OCI-M1 (cell line): ENCODE results near the gene DLG2.
"Not testable (repeated sequence)": the region's sequence is repeated elsewhere in the genome, so short reads cannot be mapped to it uniquely, and the experiment has no call there.

Source experiments
- DNase-seq: peaks from one replicate; lab custom pipeline; 2025; lab: John Stamatoyannopoulos, UW

Gene DLG2

DNA sequence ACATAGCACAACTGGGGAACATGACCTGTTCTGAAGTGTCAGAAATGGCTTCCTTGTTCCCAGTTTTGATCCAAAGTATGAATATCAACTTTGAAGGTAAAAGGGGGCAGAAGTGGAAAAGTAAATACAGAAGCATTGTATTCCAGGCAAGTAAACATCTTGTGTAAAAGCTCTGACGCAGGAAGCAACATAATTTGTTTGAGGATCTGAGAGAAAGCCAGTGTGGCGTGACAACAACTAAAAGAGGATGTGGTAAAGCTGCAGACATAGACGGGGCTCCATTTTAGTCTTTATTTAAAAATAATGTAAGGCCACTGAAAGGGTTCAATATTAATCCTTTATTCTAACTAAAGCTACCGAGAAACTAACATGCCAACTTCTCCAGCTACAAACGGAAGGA is 310.2 kb downstream of the DLG2 start:
- DNase-seq: peak; percentile 85

DNA sequence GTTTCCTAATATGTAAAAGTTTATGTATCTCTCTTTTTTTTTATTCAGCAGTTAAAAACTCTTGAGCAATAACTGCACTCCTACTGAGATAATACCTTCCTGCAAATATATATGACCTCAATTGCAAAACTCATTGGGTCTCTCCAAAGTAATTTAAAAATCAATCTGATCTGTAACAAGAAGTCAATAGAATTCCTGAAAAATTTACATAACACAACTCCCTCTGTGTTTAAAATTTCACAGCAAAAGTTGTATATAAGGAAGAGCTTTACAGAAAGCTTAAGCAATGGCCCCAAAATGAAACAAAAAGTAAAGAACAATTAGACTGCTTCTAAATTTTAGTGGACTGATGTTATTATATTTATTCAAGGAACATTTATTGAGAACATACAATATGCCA is 313.4 kb downstream of the DLG2 start:
- DNase-seq: peak; percentile 77

DNA sequence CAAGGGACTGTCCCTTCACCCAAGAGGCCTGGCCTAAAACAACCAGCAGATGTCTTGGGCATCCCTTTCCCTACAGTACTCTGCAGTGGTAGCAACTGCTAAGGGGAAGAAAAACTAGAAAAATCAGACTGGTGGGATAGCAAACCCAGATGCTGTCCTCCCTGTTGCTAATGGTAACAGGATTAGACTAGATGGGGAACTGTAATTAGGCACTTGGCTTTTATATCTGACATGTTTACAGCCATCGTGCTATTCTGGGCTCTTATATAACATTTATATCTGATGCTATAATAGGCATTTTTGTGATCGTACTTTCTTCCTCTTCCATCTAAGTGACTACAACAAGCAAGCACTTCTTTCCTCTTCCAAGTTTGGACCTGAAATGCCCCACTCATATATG is 316.7 kb downstream of the DLG2 start:
- DNase-seq: no peak

DNA sequence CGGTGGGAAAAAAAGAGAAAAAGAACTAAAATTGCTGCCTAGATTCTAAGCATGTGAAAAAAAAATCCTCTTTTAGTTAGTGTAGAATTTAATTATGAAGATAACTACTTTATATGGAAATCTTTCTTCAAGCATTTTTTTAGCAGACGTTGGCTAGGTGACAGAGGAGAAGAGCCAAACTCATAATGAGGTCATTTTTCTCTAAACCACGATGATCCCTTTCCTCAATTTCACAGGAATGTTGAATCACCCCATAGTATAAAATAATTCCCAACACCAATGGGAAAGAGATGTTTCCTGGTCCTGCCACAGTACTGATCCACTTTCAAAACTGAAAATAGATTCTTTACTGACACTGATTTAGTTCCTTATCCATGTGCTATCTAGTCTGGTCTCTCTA is 319.8 kb downstream of the DLG2 start:
- DNase-seq: no peak

DNA sequence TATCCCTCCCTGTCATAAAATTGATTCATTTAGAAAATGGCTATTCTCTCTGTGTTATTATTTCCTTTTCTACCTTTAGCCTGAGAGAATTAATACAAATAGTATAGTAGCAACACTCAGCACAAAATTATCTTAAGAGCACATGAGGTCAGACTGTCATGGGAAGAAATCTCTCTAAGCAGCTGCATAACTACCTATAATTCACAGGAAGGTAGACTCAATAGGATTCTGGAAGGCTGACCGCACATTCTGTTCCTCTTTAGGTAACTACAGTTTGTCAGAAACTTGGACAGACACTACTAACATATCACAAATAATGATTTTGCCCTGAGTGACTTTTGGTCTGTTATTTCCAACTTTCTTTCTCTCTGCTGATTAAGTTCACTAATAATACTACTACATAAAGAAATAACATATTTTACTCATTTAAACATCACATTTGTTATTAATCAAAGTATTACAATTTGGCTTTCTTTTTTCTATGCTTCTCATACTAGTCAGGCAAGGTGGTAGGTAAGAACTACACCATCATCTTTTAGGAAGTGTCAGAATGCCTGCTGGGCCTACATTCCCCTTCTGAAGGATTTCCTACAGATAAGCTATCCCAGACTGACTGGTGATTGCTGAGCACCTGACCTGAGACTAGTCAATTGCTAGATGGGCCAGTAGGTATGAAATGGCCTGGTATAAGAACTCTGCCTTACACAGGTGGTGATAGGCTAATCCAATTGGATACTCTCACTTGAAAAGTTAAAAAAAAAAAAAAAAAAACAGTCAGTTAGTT is 325.1 kb downstream of the DLG2 start:
- DNase-seq: no peak

DNA sequence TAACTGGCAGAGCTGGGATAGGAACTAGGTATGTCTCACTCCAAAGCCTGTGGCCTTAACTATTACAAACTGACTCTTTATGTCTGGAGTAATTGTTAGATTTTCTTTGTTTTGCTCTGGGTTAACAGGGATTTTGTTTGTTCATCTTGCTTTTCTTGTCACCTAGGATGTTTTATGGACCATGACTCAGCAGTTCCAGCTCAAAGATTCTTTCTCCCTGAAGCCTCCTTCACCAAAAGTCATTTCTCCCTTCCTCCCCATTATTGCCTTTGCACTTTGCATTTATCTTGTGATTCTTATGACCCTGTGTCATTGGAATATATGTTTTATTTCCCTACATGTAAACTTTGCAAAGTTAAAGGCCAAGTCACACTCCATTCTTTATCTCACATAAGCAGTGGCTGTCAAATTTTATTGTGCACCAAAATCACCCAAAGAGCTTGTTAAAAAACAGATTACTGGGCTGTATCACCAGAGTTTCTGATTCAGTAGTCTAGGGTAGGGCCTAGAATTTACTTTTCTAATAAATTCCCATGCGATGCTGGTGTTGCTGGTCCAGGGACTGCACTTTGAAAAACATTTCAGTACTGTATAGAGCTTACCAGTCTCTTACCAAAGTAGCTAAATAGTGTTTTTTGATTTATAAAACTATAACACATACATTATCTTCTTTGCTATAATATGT is 327.7 kb downstream of the DLG2 start:
- DNase-seq: peak; percentile 90

DNA sequence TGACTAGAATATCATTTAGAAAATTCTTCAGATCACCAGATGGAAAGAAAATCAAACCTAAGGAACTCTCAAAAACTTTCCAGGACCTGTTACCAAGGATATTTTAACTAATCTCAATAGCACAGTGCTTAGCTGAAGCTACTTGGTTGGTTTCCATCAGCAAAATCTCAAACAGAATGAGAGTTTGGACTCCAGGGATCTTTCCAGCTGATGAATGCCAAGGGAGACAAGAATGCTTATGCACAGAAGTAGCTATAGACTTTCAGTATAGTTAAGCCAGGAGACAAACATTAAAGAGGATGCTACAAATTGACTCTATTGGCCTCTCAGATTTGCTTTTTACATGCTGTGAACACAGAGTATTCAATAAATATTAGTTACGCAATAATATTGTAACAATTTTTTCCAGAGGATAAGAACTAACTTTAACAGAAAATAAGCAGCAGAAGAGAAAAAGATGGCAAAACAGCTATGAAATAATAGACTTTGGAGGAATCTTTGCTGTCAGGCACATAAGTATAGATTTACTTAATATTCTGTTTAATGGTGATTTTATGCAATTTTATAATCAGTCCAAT is 331.4 kb downstream of the DLG2 start:
- no peak for DNase-seq

DNA sequence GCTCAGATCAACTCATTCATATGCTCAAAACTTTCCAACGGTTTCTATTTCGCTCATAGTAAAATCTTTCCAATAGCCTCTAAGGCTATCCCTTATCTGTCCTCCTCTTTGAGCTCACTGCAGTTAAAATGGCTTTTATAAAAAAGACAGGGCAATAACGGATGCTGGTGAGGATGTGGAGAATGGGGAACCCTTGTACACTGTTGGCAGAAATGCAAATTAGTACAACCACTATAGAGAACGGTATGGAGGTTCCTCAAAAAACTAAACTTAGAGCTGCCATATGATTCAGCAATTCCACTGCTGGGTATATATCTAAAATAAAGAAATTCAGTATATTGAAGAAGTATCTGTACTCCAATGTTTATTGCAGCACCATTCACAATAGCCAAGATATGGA is 345.6 kb downstream of the DLG2 start:
- peak; percentile 91 for DNase-seq

DNA sequence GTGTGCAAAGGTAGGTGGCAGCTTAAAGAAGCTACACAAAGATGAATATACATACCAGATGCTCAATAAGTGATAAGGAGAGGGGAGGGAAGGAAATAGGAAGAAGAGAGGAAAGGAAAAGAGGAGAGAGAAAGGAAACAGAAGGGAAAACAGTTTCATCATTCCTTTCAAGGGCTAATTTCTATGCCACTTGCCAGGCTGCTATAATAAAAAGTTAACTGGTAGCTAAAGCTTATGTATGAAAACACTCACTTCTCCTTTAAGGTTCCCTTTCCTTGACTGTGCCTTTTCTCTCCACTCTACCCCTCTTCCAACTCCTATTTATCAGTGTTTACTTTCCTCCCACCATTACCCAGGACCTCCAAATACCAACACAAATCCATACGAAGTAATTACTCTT is 347.9 kb downstream of the DLG2 start:
- peak; percentile 74 for DNase-seq

DNA sequence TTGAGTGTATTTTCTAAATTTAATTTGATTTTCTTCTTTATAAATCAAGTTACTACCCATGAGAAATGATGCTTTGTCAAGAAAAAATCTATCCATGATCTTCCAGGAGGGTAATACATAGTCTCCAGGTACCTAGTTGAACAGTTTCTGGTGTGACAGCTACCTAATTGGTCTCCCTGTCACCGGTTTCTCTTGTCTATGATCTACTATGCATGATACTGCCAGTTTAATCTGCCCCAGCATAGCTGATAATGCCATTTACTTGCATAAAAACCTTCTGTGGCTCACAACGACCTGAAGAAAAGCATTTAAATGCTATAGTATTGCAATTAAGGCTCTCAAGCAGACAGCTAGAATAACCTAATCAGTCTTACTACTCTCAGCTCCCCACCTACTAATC is 349.5 kb downstream of the DLG2 start:
- no peak for DNase-seq

DNA sequence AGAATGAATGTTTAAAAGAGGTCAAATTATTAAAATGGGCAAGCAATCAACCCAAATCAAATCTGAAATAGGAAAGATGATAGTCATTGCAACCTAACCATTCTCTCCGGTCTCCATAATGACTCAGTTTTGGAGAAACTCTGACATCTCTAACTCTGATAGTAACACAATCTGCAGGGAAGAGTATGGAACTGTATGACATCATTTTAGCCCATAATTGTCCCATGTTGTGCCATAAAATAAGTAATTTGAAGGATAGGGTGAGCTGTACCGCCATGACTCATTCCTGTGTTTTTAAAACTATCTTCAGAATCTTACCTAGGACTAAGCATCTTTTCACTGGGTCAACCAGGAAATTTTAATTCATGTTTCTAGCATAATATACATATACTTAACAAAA is 350.8 kb downstream of the DLG2 start:
- no peak for DNase-seq

DNA sequence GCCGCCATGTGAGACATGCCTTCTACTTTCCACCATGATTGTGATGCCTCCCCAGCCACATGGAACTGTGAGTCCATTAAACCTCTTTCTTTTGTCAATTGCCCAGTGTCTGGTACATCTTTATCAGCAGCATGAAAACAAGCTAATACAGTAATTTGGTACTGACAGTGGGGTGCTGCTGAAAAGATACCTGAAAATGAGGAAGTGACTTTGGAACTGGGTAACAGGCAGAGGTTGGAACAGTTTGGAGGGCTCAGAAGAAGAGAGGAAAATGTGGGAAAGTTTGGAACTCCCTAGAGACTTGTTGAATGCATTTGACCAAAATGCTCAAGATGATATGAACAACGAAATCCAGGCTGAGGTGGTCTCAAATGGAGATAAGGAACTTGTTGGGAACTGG is 356.8 kb downstream of the DLG2 start:
- DNase-seq: not testable (repeated sequence)

DNA sequence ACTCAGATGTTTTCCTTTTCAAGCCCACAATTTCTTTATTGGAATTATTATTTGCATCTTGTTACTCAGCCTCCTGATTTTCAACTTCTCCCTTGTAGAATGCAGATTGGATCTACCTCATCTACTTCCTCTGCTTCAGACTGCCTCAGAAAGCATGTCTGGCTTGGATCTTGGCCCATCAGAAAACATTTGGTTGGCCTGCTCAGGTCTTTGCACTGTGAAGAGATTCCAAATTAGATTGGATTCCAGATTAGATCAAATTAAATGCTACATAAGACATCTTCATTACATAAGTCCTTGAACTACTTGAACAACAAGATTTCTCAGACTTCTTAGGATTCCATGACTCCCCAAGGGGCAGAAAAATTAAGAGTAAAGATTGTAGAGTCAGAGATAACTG is 358.0 kb downstream of the DLG2 start:
- DNase-seq: peak; percentile 60

DNA sequence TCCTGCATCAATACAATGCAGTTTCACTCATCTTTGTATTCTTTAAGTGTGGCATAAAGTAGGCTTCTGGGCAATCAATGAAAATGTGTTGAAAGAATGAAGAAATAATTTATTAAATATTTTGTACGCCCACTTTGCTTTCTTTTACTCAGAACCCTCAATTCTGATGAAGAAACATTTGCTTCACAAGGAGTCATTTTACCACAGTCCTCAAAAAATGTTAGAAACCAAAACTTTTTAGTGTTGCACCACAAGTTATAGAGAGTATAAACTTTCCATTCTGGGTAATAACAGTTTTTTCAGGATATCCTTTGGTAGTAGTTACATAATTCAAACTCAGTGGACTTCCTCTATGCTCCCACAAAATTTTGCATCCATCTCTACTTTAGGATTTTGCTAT is 360.5 kb downstream of the DLG2 start:
- DNase-seq: no peak

DNA sequence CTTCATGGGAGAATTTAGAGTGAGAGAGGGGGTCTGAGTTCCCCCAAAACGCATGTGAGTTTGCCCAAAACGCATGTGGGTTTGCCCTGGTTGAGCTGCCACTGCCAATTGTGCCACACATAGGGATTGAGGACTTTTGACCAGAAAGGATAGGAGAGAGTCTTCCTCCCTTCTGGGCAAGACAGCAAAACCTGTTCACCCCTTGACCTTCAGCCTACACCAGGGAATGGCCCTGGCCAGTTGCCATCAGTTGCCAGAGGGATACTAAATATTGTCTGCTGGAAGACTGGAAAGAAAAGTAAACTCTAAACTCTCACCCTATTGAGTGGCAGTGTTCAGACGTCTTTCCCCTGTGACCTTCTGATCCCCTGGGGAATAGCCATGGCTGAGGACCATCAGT is 363.8 kb downstream of the DLG2 start:
- no peak for DNase-seq

DNA sequence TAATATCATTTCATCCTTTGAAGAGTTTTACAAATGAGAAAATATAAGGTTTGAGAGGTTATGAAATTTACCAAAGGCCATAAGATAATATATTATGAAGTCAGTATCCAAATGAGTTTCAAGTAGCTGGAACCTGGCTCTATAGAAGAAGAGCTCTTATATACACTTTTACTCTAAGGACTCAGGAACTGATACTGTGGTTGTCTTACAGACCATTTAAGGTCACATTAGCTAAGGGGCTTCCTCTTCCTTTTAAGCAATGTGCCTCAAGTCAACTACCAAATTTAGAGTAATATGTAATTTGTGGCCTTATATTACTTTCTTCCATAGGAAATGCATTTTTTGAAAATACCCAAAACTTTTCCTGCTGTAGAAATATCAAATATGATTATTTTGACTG is 369.3 kb downstream of the DLG2 start:
- DNase-seq: peak; percentile 47

DNA sequence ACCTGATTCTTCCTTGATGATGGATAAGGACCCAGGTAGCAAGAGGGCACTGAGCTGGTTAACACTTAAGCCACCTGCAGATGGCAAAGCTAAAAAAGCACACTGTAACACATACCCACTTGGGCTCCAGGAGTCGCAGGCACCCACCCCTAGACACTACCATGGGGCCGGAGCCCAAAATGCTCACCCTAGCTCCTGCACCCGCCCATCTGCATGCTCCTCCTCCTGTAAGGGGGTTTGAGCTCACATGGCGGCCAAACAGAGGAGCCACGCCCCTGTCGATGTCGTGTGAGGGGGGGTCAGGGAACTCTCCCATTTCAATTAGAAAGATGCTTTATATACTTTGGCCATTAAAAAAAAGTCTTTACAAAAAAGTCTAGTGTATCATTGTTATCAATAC is 370.7 kb downstream of the DLG2 start:
- DNase-seq: no peak

DNA sequence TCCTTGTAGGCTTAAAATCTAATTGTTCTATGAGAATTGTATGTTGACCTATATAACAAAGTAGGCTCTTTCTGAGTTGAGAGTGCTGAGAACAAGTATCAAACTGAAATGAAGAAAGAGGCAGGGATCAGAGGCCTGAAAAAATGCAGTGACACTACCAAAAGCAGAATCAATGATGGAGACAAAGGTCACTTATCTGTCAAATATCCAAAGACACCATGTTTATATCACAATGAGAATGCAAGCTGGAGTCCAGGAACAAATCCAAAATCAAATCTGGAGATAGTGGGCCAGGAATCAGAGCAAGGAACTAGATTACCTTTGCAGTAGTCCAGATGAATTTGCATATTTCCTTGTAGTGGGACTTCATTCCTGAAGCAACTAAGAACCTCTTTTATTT is 377.7 kb downstream of the DLG2 start:
- no peak for DNase-seq

DNA sequence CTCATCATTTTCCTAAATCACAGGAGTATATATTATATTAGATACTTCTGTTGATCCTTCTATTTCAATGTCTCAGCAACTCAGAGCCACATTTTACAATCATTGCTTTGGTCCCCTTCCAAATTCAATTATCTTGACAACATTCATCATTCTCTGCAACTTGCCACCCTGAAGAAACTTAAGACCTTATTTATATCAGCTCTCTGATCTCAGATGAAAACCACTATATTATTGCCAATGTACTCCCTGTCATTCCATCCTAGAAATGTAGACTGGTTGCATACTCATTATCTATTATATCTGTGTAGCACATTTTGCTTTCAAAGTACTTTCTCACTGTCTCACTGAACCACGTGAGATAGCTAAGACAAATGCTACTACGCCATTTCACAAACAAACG is 379.3 kb downstream of the DLG2 start:
- no peak for DNase-seq

DNA sequence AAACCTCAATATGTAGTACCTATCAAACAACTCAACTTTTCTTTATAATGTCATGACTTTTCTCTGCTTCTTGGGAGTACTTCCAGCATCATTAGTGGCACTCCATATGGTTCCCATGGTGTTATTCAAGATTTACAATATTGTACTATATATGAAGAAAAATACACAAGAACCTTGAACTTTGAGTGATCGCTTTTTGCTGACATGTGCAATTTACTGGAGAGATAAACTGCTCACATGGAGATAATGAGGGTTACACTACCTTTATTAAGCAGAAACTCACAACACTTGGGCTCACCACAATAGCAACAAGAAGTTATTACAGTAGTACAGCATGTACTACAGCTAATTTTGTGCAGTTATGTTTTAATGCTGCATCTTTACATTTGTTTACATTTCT is 388.2 kb downstream of the DLG2 start:
- DNase-seq: no peak

DNA sequence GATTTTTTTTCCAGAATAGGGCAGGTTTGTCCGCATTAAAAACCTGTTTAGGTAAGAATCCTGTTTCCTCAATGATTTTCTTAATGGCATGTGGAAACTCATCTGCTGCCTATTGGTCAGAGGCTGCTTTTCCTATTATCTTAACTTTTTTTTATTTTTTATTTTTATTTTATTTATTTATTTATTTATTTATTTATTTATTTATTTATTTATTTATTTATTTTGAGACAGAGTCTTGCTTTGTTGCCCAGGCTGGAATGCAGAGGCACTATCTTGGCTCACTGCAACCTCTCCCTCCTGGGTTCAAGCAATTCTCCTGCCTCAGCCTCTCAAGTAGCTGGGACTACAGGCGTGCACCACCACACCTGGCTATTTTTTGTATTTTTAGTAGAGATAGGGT is 389.1 kb downstream of the DLG2 start:
- not testable (repeated sequence) for DNase-seq

DNA sequence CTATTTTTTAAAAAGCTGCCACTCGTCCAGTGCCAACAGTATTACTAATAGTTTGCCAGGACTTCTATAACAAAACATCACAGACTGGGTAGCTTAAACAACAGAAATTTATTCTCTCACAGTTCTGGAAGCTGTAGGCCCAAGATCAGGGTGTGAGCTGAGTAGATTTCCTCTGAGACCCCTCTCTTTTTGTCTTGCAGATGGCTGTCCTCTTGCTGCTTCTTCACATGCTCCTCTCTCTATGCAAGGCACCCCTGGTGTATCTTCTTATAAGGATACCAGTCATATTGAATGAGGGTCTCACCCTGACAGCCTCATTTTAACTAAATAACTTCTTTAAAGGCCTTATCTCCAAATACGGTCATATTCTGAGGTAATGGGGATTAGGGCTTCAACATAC is 390.9 kb downstream of the DLG2 start:
- no peak for DNase-seq

DNA sequence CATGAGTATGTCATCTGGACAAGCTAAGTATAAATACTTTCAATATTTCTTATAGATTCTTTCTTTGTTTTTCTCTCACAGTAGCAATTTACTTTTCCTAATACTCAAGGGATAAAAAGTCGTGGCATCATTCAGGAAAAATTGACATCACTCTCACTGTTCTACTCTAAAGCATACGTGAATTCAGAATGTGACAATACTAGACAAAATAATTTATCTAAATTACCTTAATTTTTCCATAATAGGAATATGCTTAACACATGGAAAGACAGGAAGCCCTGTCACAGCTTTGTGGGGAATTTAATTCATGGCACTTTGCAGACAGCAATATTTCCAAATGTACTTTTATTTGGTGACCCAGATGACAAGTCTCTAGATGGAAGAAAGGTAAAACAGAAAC is 394.6 kb downstream of the DLG2 start:
- DNase-seq: no peak

DNA sequence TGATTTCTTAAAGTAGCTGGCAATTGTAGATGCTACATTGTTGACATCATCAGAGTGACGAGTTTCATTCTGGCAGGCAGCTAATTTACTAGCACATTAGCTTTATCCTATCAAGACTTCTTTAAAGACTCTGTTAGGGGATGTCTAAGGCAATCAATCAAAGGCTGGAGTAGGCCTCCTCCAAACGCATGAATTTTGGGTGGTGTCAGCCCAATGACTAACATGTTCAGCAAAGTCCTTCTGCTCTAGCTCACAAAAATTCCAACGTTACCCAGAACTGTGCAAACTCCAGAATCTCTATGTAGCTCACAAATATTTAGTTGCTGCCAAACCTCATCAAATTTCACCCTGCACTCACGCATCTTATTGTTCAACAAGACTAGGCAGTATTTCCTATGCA is 395.6 kb downstream of the DLG2 start:
- no peak for DNase-seq
